Measurements from ENCODE around the gene NTM.

- TF ChIP-seq CTCF (IDR thresholded peaks at IDR 0.05; ENCODE audit: low read depth, low read length) (no peak), EZH2phosphoT487 (IDR thresholded peaks at IDR 0.05; ENCODE audit: low read depth) (no peak)
Measured at GRCh38 chr11:131385763-131386390, 15.5 kb downstream of the NTM start.

Data from OCI-LY3 (cell line).